HEK293T (cell line): ENCODE results near the gene AGBL1.

ENCODE experiments used
- ARNT ChIP-seq: fragments of 450-650 bp; IDR thresholded peaks from 2 replicates; pipeline ENCODE4 v1.6.1; 2017; ENCODE audit warnings: mild to moderate bottlenecking
- BHLHE40 ChIP-seq: fragments of 450-650 bp; IDR thresholded peaks from 2 replicates; pipeline ENCODE4 v1.6.1; 2016; ENCODE audit warnings: mild to moderate bottlenecking, moderate library complexity, borderline replicate concordance
- ELF4 ChIP-seq: fragments of 450-650 bp; IDR thresholded peaks from 2 replicates; pipeline ENCODE4 v1.6.1; 2017; ENCODE audit warnings: antibody characterized with exemption
- FOXK2 ChIP-seq: fragments of 450-650 bp; IDR thresholded peaks from 2 replicates; pipeline ENCODE4 v1.6.1; 2016; ENCODE audit warnings: mild to moderate bottlenecking
- FOXM1 ChIP-seq: fragments of 450-650 bp; IDR thresholded peaks from 2 replicates; pipeline ENCODE4 v1.6.1; 2017; ENCODE audit warnings: mild to moderate bottlenecking, borderline replicate concordance
- L3MBTL2 ChIP-seq: fragments of 450-650 bp; conservative IDR thresholded peaks from 2 replicates; pipeline ENCODE4 v1.6.1; 2016; ENCODE audit warnings: mild to moderate bottlenecking
- SP1 ChIP-seq: fragments of 450-650 bp; IDR thresholded peaks from 2 replicates; pipeline ENCODE4 v1.6.1; 2017

- TF ChIP-seq FOXK2, result no peak
- no peak for TF ChIP-seq L3MBTL2
- no peak for TF ChIP-seq ELF4
- no peak for TF ChIP-seq BHLHE40
- no peak for TF ChIP-seq FOXM1
- TF ChIP-seq ARNT, result no peak
- no peak for TF ChIP-seq SP1
Observed at GRCh38 chr15:87032295-87032694, 952.6 kb downstream of the AGBL1 start.
